Naive thymus-derived CD8-positive, alpha-beta T cell (primary cell): ENCODE measurements around the gene RIMBP2. TPM values are rescaled to one million over a fixed set of nuclear protein-coding genes. Genes with fewer than 3 reads are reported as not detected.

ENCODE experiments used
- ATAC-seq, 2 donors: fragments of 150-1000 bp; cut with Tn5 transposase in 1 of 2; sonication (Bioruptor Pico), chemical (Tn5 transposase) in 1 of 2; 1 replicate in 1 of 2; 2 replicates in 1 of 2; pipeline ENCODE4 v1.10.0; 2021; ENCODE audit warnings: mild to moderate bottlenecking in 2 of 2, moderate library complexity in 2 of 2
- POLR2A ChIA-PET: fragments of 350-600 bp; sonication (Branson Sonifier 250); formaldehyde crosslinking; loops from one replicate; lab custom pipeline; 2021; ENCODE audit warnings: antibody characterized with exemption; lab: Charles Lee
- DNase-seq, 10 donors: peaks; one replicate each; pipeline versions ENCODE4 v3.0.0 to v3.0.0-alpha.2; 2020 to 2022
- H3K27ac Mint-ChIP-seq, 10 donors: one replicate each; pipeline ENCODE4 v1.8.0; 2020 to 2022; ENCODE audit warnings: mild to moderate bottlenecking in 10 of 10, mixed read lengths in 10 of 10, moderate library complexity in 4 of 10, inconsistent platforms in 1 of 10
- H3K27me3 Mint-ChIP-seq, 5 donors: one replicate each; pipeline ENCODE4 v1.8.0; 2021 to 2022; ENCODE audit warnings: mixed read lengths in 5 of 5
- H3K36me3 Mint-ChIP-seq, 3 donors: one replicate each; pipeline ENCODE4 v1.8.0; 2020 to 2022; ENCODE audit warnings: mixed read lengths in 3 of 3, mild to moderate bottlenecking in 2 of 3, inconsistent platforms in 1 of 3
- H3K4me1 Mint-ChIP-seq, 4 donors: one replicate each; pipeline ENCODE4 v1.8.0; 2021 to 2022; ENCODE audit warnings: mixed read lengths in 4 of 4
- H3K4me3 Mint-ChIP-seq, 10 donors: one replicate each; pipeline ENCODE4 v1.8.0; 2020 to 2022; ENCODE audit warnings: mild to moderate bottlenecking in 10 of 10, mixed read lengths in 10 of 10, moderate library complexity in 6 of 10, inconsistent platforms in 1 of 10
- H3K9me3 Mint-ChIP-seq, 9 donors: one replicate each; pipeline ENCODE4 v1.8.0; 2020 to 2022; ENCODE audit warnings: mixed read lengths in 9 of 9, mild to moderate bottlenecking in 3 of 9, inconsistent platforms in 1 of 9, moderate library complexity in 1 of 9
- polyA plus RNA-seq, 3 donors: library from polyadenylated mRNA; unstranded; fragments of 300-500 nt; fragmentation: Illumina TruSeq; gene quantifications; one replicate each; pipeline ENCODE4 v1.2.3, GENCODE V29; 2021
- total RNA-seq, 8 experiments: library from RNA in 2 of 8; stranded (reverse) in 2 of 8; gene quantifications; one replicate each; pipeline ENCODE4 v1.2.3 and lab custom pipeline; 2021 to 2026

RIMBP2 gene
- total and polyA plus RNA-seq, 5 experiments from 2014 or later = not detected

DNA sequence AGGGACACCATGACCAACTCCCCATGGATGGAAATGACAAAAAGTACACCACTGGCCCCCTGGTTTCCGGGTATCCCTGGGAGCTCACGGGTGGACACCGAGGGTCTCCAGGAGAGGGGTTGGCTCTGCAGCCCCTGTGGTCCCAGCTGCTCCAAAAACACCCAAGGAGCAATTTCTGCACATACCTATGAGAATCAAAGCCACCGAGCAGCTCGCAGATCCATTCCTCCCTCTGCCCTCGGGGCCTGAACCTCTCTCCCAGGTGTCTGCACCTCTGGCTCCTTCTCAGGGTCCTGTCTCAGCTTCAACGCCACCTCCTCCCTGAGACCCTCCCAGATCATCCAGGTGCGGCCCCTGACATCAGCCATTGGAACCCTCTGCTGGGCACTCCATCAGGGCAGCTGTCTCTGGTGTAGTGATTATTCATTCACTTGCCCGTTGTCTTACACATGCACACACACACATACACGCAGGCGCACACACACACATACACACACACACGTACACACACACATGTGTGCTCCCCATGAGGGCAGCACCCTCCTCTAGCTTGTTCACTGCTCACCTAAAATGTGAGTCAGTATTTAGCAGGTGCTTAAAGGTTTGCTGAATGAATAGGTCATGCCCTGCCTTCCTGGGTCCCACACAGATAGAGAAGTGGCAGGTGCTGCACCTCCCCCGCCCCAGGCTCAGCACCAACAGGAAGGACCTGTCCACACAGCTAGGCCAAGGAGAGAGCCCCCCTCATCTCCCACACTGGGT lies 5.9 kb downstream of the RIMBP2 start:
- Mint-ChIP-seq H3K4me3 (no peak overlapping the region), H3K27ac (no peak overlapping the region), H3K36me3 (no peaks in the 10 kb centered on the region), H3K27me3 (peaks cover 19 to 64% (median 40%) of the 10 kb centered on the region in 5 donors), H3K4me1 (peaks cover 2 to 14% (median 9%) of the 10 kb centered on the region in 4 donors), H3K9me3 (peaks cover 0 to 4% (median 0%) of the 10 kb centered on the region in 9 donors)
- POLR2A ChIA-PET = no interaction called here
- DNase-seq (no peak), ATAC-seq (no peak)

DNA sequence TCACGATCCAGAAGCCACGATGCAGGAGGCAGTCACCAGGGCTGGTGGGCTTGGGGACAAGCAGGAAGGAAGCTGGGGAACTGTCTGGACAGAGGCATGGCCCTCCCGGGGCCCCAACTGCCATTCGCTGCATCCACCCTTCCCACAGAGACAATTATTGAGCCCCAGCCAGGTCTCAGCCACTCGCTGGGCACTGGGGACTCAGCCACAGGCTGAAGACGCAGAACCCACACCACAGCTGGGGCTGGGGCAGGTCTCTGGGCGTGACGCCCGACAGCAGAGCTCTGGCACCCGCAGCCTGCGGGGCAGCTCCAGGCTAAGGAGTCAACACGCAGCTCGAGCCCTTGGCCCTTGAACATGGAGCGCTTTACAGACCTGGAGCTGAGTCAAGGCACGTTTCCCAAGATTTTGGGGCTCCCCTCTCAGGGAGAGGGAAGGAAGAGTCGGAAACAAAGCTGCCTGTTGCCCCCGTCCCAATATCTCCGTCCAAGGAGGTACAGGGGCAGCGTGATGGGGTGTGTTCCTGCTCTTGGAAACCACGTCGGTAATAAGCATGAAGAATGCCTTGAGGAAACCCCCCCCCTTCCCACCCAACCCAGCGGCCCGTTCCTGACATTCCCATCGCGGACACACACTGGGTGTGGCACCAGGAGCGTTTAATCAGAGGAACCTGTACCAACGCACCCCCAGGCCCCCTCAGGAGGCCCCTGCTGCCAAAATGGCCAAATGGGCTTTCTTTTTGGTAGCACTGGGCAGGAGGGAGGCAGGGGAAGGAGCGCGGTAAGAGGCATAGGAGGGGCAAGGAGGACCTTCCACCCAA lies 6.7 kb downstream of the RIMBP2 start:
- Mint-ChIP-seq H3K4me3 (no peak overlapping the region), H3K27me3 (peaks cover 17 to 63% (median 35%) of the 10 kb centered on the region in 5 donors), H3K36me3 (no peaks in the 10 kb centered on the region), H3K9me3 (peaks cover 0 to 4% (median 0%) of the 10 kb centered on the region in 9 donors), H3K4me1 (peaks cover 0 to 9% (median 5%) of the 10 kb centered on the region in 4 donors), H3K27ac (no peak overlapping the region)
- POLR2A ChIA-PET = no interaction called here
- DNase-seq (no peak), ATAC-seq (no peak)

DNA sequence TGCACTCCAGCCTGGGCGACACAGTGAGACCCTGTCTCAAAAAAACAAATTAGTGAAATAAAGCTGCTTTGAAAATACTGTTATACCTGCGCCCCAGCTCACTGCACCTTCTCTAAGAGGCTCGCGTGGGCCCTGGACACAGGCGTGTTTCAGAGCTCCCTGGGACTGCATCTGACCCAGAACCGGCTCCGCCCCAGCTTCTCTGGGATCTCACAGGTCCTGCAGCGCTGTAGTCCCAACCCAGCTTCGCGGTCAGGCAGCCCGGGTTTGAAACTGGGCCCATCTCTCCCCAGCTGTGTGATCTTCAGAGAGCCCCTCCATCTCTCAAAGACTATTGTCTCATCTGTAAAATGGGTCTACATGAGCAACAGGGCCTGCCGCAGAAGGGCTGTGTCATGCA lies 7.5 kb downstream of the RIMBP2 start:
- DNase-seq = no peak
- Mint-ChIP-seq H3K9me3 (peaks cover 0 to 4% (median 0%) of the 10 kb centered on the region in 9 donors), H3K27ac (no peak overlapping the region), H3K27me3 (peaks cover 17 to 57% (median 31%) of the 10 kb centered on the region in 5 donors), H3K36me3 (no peaks in the 10 kb centered on the region), H3K4me1 (peaks cover 0 to 5% (median under 1%) of the 10 kb centered on the region in 4 donors), H3K4me3 (no peak overlapping the region)
- POLR2A ChIA-PET = no interaction called here
- ATAC-seq = no peak

DNA sequence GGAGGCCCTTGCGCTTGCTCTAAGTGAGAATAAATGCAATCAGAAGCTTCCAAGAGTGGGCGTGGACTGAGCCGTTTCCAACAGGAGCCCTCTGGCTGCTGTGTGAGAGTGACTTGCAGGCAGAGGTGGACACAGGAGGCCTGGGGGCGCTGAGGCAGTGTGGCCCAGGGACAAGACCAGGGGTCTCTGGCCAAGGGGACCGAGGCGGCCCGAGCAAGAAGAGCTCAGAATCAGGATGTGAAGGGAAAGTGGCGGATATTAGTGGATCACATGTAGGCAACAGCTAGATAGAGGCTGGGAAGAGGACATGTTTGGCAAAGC lies 8.6 kb downstream of the RIMBP2 start:
- H3K4me1 Mint-ChIP-seq = no peaks in the 10 kb centered on the region
- no peaks in the 10 kb centered on the region for H3K36me3 Mint-ChIP-seq
- peaks cover 0 to 4% (median 0%) of the 10 kb centered on the region in 9 donors for H3K9me3 Mint-ChIP-seq
- H3K27ac Mint-ChIP-seq = no peak overlapping the region
- H3K27me3 Mint-ChIP-seq = peaks cover 11 to 54% (median 22%) of the 10 kb centered on the region in 5 donors
- POLR2A ChIA-PET = no interaction called here
- DNase-seq = no peak
- ATAC-seq = no peak
- no peak overlapping the region for H3K4me3 Mint-ChIP-seq

DNA sequence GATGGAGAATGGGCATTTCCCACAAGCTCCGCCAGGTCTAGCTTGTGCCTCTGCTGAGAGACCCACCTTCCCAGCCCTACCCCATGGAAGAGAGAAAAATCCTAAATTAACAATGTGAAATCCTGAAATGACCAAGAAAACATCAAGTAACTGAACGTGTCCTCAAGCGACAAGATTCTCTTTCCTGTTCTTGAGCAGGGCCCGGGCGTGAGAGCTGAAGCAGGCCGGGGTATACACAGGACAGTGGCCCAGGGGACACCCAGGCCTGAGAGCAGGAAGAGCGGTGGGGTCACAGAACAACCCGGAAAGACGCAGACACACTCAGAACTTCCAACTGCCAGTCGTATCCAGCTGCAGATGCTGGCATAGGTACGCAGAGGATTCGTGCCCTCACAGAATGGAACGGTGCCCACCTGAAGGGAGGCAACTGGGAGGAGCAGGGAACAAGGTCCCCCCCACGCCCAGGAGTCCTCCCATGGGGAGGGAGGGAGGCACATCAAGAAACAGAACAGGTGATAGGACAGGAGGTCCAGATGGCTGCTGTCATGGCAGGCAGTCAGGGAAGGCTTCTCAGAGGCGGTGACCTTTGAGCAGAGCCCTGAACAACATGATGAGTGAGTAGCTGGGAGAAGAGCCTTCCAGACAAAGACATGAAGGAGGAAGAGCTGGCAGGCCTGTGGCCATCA lies 9.1 kb downstream of the RIMBP2 start:
- no peak overlapping the region for H3K27ac Mint-ChIP-seq
- POLR2A ChIA-PET = no interaction called here
- peaks cover 7 to 49% (median 18%) of the 10 kb centered on the region in 5 donors for H3K27me3 Mint-ChIP-seq
- peaks cover 0 to 4% (median 0%) of the 10 kb centered on the region in 9 donors for H3K9me3 Mint-ChIP-seq
- DNase-seq = no peak
- H3K4me3 Mint-ChIP-seq = no peak overlapping the region
- H3K36me3 Mint-ChIP-seq = no peaks in the 10 kb centered on the region
- no peaks in the 10 kb centered on the region for H3K4me1 Mint-ChIP-seq
- no peak for ATAC-seq

DNA sequence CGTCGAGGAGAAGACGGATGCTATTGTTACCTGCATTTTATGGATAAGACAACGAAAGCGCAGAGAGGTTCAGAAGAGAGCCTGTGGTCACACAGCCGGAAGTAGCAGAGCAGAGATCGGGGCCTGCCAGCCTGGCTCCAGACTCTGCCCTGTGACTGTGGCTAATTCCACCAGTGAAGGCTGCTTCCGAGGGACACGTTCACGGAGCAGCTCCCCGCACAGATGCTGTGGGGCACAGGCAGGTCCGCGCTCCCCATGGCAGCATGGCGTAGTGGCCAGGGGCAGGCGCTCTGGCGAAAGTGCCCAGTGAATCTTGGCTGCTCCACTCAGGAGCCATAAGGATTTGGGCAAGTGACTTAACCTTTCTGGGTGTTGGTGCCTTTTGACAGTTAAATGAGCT lies 9.8 kb downstream of the RIMBP2 start:
- no peaks in the 10 kb centered on the region for H3K36me3 Mint-ChIP-seq
- peaks cover 0 to 4% (median 0%) of the 10 kb centered on the region in 9 donors for H3K9me3 Mint-ChIP-seq
- no peak for ATAC-seq
- H3K4me1 Mint-ChIP-seq = no peaks in the 10 kb centered on the region
- DNase-seq = no peak
- POLR2A ChIA-PET = no interaction called here
- no peak overlapping the region for H3K27ac Mint-ChIP-seq
- H3K4me3 Mint-ChIP-seq = no peak overlapping the region
- H3K27me3 Mint-ChIP-seq = peaks cover 1 to 46% (median 14%) of the 10 kb centered on the region in 5 donors

DNA sequence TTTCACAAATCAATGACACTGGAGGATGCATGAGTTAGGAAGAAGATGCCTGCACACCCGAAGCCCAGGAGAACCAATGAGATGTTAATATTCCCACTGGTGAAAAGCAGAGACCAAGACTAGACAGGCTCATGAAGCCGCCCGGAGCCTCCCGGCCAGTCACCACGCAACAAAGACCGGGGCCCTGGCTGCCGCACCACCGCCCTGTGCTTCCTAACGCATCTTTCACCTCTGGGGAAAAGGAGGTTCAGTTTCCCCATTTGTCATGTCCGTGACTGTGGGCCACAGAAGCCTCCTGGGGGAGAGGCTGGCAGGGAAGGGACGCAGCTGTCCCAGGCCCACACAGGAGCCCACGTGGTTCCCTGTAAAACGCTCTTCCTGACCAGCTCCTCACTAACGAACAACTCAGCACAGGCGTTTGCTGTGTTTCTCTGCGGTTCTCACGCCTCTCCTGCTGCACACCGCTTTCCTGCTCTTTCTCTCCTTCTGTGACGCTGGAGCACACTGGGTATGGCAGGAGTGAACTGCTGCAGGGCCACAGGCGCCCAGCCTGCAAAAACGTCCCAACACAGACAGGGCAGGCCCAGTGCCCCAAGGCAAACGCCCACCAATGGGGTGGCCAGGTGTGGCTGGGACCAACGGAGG lies 10.8 kb downstream of the RIMBP2 start:
- Mint-ChIP-seq H3K27me3 (peaks cover 0 to 41% (median 10%) of the 10 kb centered on the region in 5 donors), H3K9me3 (peaks cover 0 to 4% (median 0%) of the 10 kb centered on the region in 9 donors), H3K27ac (no peak overlapping the region), H3K4me1 (no peaks in the 10 kb centered on the region), H3K36me3 (no peaks in the 10 kb centered on the region), H3K4me3 (no peak overlapping the region)
- no peak for DNase-seq
- POLR2A ChIA-PET = no interaction called here
- no peak for ATAC-seq

DNA sequence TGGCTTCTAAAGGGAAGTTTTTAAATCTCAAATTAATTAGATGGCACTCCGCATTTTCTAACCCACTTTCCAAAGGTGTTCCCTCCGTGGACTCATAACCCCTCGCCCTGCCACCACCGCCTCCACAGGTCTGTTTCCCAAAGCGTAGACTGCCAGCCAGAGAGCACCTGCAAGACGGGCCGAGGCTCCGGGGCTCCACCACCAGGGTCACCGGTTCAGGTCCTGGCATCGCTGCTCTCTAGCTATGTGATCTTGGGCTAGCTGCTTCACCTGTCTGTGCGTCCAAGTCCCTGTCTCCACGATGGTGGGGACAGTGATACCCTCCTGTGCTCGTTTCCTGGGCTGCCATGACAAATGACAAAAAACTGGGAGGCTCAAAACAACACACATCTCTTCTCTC lies 11.5 kb downstream of the RIMBP2 start:
- no peak overlapping the region for H3K4me3 Mint-ChIP-seq
- no peaks in the 10 kb centered on the region for H3K4me1 Mint-ChIP-seq
- ATAC-seq (no peak), DNase-seq (no peak)
- peaks cover 0 to 38% (median 10%) of the 10 kb centered on the region in 5 donors for H3K27me3 Mint-ChIP-seq
- H3K27ac Mint-ChIP-seq = no peak overlapping the region
- no peaks in the 10 kb centered on the region for H3K36me3 Mint-ChIP-seq
- POLR2A ChIA-PET = no interaction called here
- peaks cover 0 to 4% (median 0%) of the 10 kb centered on the region in 9 donors for H3K9me3 Mint-ChIP-seq

DNA sequence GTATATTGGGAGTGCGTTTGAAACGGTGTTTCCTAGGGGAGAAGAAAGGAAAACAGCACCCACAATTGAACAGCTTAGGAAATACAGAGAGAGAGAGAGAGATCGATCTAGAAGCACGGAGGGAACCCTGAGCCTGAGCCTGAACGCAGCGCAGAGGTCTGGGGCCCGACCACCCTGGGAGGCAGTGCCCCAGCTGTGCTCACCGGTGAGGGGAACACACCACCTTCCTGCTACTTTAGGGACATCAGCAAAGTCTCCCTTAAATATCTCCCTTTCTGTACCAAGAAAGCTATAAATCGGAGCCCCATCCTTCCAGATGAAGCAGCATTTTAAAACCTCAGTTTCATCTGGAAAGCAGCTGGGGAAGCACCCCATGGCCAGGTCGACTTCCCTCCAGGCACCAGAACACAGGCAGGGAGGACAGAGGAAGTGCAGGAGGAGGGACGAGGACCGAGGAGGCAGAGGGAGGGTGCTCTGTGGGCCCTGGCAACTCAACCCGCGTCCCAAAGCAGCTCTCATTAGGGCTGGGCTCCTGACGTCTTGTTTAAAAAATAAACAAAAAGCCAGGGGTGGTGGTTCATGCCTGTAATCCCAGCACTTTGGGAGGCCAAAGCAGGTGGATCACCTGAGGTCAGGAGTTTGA lies 12.2 kb downstream of the RIMBP2 start:
- Mint-ChIP-seq H3K27me3 (peaks cover 0 to 35% (median 10%) of the 10 kb centered on the region in 5 donors), H3K9me3 (peaks cover 0 to 4% (median 0%) of the 10 kb centered on the region in 9 donors), H3K4me1 (no peaks in the 10 kb centered on the region), H3K36me3 (no peaks in the 10 kb centered on the region), H3K27ac (no peak overlapping the region), H3K4me3 (no peak overlapping the region)
- ATAC-seq (no peak), DNase-seq (no peak)
- POLR2A ChIA-PET = no interaction called here

DNA sequence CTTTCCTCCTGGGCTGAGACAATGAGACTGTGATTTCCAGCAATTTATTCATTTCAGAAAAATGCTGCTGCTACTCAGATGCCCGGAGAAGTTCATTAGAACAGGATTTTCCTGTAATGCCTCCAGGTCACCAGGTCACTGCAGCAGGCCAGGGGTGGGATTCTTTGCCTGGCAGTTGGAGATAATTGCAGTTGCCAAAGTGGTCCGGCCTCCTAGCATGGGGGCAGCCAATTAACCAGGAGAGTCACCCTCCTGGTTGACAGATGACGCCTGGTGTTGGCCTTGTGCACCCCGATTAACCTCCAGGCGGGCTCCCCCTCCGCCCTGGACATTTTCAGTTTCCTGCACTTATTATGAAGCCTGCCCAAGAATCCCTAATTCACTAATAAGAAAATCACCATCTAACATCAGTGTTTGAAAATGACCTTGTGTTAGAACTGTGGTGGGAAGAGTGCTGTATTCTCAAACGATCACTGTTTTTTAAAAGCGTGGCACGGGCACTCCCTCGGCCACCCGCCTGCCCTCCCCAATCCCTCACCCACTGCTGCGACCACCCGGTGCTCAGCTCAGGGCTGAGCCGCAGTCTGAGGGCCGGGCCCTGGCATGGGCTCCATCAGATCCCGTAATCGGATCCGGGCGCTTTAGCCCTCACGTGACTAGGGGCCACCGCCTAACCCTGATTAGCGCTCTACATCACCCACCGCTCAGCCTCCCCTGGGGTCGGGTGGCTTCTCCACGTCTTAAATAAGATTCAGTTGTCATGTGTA lies 12.9 kb downstream of the RIMBP2 start:
- Mint-ChIP-seq H3K9me3 (peaks cover 0 to 4% (median 0%) of the 10 kb centered on the region in 9 donors), H3K36me3 (no peaks in the 10 kb centered on the region), H3K27me3 (peaks cover 0 to 35% (median 10%) of the 10 kb centered on the region in 5 donors), H3K4me1 (no peaks in the 10 kb centered on the region), H3K4me3 (no peak overlapping the region), H3K27ac (no peak overlapping the region)
- POLR2A ChIA-PET = no interaction called here
- DNase-seq (no peak), ATAC-seq (no peak)

DNA sequence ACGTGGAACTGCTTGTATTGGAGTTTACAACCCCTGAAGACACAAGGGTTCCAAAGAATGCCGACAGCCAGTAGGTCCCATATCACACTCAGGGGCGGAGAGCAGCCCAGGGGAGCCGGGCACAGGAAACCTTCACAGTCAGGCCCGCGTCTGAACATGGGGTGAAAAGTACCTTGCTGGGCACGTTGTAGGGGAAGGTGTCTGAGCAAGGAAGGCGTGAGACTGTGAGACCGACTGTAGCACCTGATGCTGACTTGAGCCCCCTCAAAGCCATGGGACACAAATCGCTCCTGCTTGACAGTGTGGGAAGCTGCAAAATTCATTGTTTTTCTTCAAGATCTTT lies 14.7 kb downstream of the RIMBP2 start:
- peaks cover 0 to 1% (median 0%) of the 10 kb centered on the region in 9 donors for H3K9me3 Mint-ChIP-seq
- ATAC-seq (no peak), DNase-seq (no peak)
- no peaks in the 10 kb centered on the region for H3K36me3 Mint-ChIP-seq
- POLR2A ChIA-PET = no interaction called here
- no peak overlapping the region for H3K4me3 Mint-ChIP-seq
- H3K27me3 Mint-ChIP-seq = peaks cover 0 to 26% (median 9%) of the 10 kb centered on the region in 5 donors
- H3K27ac Mint-ChIP-seq = no peak overlapping the region
- no peaks in the 10 kb centered on the region for H3K4me1 Mint-ChIP-seq
